22Rv1 (cell line): ENCODE results near the gene UGT2A2.

Source experiments
- CTCF ChIP-seq: fragments of 450-650 bp; IDR thresholded peaks from 2 replicates; pipeline ENCODE4 v1.5.1; 2017; ENCODE audit warnings: mild to moderate bottlenecking
- ZFX ChIP-seq: fragments of 450-650 bp; IDR thresholded peaks from 2 replicates; pipeline ENCODE4 v1.6.1; 2017; ENCODE audit warnings: antibody characterized with exemption, borderline replicate concordance

DNA sequence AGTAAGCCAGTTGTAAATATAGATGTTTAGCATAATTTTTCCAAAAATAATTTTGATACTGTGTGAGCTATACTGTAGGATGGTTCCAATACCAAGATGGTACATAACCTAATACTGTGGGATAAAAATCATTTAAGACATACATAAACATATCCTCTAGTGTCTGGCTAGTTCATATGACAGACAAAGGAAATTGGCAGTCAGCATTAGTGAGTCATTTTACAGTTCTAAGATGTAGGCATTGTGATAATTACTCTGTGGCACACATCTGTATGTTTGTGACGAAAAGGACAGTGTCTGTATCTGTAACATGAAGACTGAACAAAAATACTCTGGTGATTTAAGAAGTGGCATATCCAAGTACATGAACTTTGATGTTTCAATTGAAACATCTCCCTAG lies 49.6 kb downstream of the UGT2A2 start:
- TF ChIP-seq ZFX: no peak
- no peak for TF ChIP-seq CTCF
